WTC11 (cell line): ENCODE measurements around the gene GNRH2.
A peak's percentile ranks its signal among the peaks of the same experiment; 100 is the strongest.

Experiments used
- ATF1 ChIP-seq: sonication (generic); formaldehyde crosslinking; IDR thresholded peaks from 2 replicates; pipeline ENCODE4 v1.8.1; 2023; ENCODE audit warnings: mild to moderate bottlenecking, moderate library complexity, missing genetic modification reagents
- ATF6 ChIP-seq: sonication (generic); formaldehyde crosslinking; IDR thresholded peaks from 2 replicates; pipeline ENCODE4 v1.8.1; 2023; ENCODE audit warnings: mild to moderate bottlenecking, missing genetic modification reagents
- CTCF ChIP-seq: fragments of 200-600 bp; IDR thresholded peaks from 2 replicates; pipeline ENCODE4 v1.8.0; 2022; ENCODE audit warnings: antibody characterized with exemption
- E2F4 ChIP-seq: sonication (generic); formaldehyde crosslinking; IDR thresholded peaks from 2 replicates; pipeline ENCODE4 v1.8.1; 2022; ENCODE audit warnings: low read depth, mild to moderate bottlenecking, moderate library complexity, missing genetic modification reagents, borderline replicate concordance
- ESRRA ChIP-seq: sonication (generic); formaldehyde crosslinking; IDR thresholded peaks from 2 replicates; pipeline ENCODE4 v1.8.1; 2022; ENCODE audit warnings: mild to moderate bottlenecking, missing genetic modification reagents, borderline replicate concordance
- HMGXB4 ChIP-seq: sonication (generic); formaldehyde crosslinking; IDR thresholded peaks from 2 replicates; pipeline ENCODE4 v1.8.1; 2023; ENCODE audit warnings: mild to moderate bottlenecking, moderate library complexity, missing genetic modification reagents
- MXD4 ChIP-seq: fragments of 250-450 bp; sonication (Bioruptor Pico); IDR thresholded peaks from 2 replicates; pipeline ENCODE4 v1.8.0; 2021; ENCODE audit warnings: mild to moderate bottlenecking, moderate library complexity, borderline replicate concordance
- NFE2L1 ChIP-seq: sonication (generic); formaldehyde crosslinking; IDR thresholded peaks from 2 replicates; pipeline ENCODE4 v1.8.1; 2023; ENCODE audit warnings: missing genetic modification reagents
- SP1 ChIP-seq: sonication (generic); formaldehyde crosslinking; conservative IDR thresholded peaks from 2 replicates; pipeline ENCODE4 v1.8.1; 2022; ENCODE audit warnings: missing genetic modification reagents
- TEAD1 ChIP-seq: sonication (generic); formaldehyde crosslinking; IDR thresholded peaks from 2 replicates; pipeline ENCODE4 v1.8.0; 2022; ENCODE audit warnings: mild to moderate bottlenecking, missing genetic modification reagents
- ZNF138 ChIP-seq: sonication (generic); formaldehyde crosslinking; conservative IDR thresholded peaks from 2 replicates; pipeline ENCODE4 v1.8.1; 2022; ENCODE audit warnings: mild to moderate bottlenecking, moderate library complexity, missing genetic modification reagents
- ZNF232 ChIP-seq: sonication (generic); formaldehyde crosslinking; IDR thresholded peaks from 2 replicates; pipeline ENCODE4 v1.8.0; 2022; ENCODE audit warnings: mild to moderate bottlenecking, missing genetic modification reagents
- ZNF263 ChIP-seq: sonication (generic); formaldehyde crosslinking; IDR thresholded peaks from 2 replicates; pipeline ENCODE4 v1.8.1; 2022; ENCODE audit warnings: low read depth, mild to moderate bottlenecking, moderate library complexity, missing genetic modification reagents
- ZNF512 ChIP-seq: sonication (generic); formaldehyde crosslinking; IDR thresholded peaks from 2 replicates; pipeline ENCODE4 v1.8.1; 2022; ENCODE audit warnings: missing genetic modification reagents, borderline replicate concordance

GRCh38 chr20:3071610-3072529 lies 28.4 kb downstream of the GNRH2 start, which contains the start of gene OXT:
- TF ChIP-seq HMGXB4 (CRISPR knock-in tag) (no peak), MXD4 (CRISPR knock-in tag) (no peak), E2F4 (CRISPR knock-in tag) (peak; percentile 28; the same call in 1 of the 2 replicates), NFE2L1 (CRISPR knock-in tag) (peak; percentile 87; the same call in 1 of the 2 replicates), TEAD1 (peak; percentile 89; the same call in 1 of the 2 replicates), ATF6 (CRISPR knock-in tag) (peak; percentile 88), CTCF (no peak), ESRRA (CRISPR knock-in tag) (peak; percentile 82; the same call in 1 of the 2 replicates), ZNF263 (peak; percentile 60; the same call in 1 of the 2 replicates), ZNF232 (CRISPR knock-in tag) (peak; percentile 92; the same call in 1 of the 2 replicates), SP1 (CRISPR knock-in tag) (no peak), ZNF512 (CRISPR knock-in tag) (no peak), ZNF138 (CRISPR knock-in tag) (peak; percentile 53; the same call in 1 of the 2 replicates), ATF1 (CRISPR knock-in tag) (no peak)
